LNCaP clone FGC (cell line): ENCODE results near the gene PANX3.

ENCODE experiments used
- DNase-seq: peaks from one replicate; pipeline ENCODE4 v3.0.0-alpha.2; 2011; ENCODE audit warnings: low read depth
- H3K4me3 ChIP-seq: 2 replicates; pipeline ENCODE4 v1.5.1; 2011; ENCODE audit warnings: mild to moderate bottlenecking, low read depth, low read length, control low read depth
- TF ChIP-seq, protein P1 (sequence below): IDR thresholded peaks from 2 replicates; pipeline ENCODE4 v1.5.1; 2012; ENCODE audit warnings: mild to moderate bottlenecking; ENCODE audit not compliant: control insufficient read depth, insufficient read depth; ENCODE audit errors: extremely low read depth

Gene PANX3

DNA sequence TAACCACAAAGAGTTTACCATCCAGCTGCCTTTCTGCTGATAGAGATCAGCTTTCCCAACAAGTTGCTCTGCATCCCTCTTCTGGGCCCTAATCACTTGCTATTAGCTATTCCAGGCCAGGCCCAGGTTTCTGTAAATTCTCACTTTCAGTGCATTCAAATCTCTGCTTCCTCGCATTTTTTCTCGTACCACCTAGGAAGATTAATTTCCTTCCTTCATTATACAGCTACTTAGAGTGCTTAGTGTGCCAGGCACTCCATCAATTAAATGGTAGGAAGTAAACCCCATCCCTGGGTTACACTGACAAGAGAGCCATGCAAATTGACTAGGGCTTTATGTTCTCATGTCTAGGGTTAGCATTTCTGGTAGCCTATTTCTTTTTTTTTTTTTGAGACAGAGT, 52.6 kb downstream of the PANX3 start:
- DNase-seq: no peak
- no peak overlapping the region for H3K4me3 ChIP-seq
- TF ChIP-seq, protein P1, sequence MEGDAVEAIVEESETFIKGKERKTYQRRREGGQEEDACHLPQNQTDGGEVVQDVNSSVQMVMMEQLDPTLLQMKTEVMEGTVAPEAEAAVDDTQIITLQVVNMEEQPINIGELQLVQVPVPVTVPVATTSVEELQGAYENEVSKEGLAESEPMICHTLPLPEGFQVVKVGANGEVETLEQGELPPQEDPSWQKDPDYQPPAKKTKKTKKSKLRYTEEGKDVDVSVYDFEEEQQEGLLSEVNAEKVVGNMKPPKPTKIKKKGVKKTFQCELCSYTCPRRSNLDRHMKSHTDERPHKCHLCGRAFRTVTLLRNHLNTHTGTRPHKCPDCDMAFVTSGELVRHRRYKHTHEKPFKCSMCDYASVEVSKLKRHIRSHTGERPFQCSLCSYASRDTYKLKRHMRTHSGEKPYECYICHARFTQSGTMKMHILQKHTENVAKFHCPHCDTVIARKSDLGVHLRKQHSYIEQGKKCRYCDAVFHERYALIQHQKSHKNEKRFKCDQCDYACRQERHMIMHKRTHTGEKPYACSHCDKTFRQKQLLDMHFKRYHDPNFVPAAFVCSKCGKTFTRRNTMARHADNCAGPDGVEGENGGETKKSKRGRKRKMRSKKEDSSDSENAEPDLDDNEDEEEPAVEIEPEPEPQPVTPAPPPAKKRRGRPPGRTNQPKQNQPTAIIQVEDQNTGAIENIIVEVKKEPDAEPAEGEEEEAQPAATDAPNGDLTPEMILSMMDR: no peak

GRCh38 chr11:124667601-124668000, 56.4 kb downstream of the PANX3 start:
- H3K4me3 ChIP-seq: no peak overlapping the region
- no peak for DNase-seq
- TF ChIP-seq, protein P1: no peak

DNA sequence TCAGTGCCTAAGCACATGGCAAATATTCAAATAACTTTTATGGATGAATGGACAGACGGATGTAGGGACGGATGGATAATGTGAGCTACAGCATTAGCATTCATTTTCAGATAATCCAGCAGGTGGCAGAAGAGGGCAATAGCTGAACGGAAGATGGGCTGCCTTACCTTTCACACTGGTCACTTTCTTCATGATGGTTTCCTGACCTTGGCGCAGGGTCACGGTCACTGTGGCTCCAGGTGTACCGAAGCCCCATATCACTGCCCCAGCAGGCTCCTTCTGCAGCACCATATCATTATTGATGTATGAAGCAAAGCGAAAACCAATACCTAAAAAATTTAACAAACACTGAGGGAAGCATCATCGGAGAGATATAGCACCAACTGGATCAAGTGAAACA, 58.0 kb downstream of the PANX3 start:
- TF ChIP-seq, protein P1: peak; percentile 91
- DNase-seq: peak; percentile 13
- no peak overlapping the region for H3K4me3 ChIP-seq
